Measurements from ENCODE around the gene OSTM1. TPM values are rescaled to one million over a fixed set of nuclear protein-coding genes. Genes with fewer than 3 reads are reported as not detected.

Gene OSTM1
- total and polyA plus RNA-seq, 4 donors = 17.8 to 68.3 (median 31.8) TPM

GRCh38 chr6:108107102-108107501 lies 32.6 kb upstream of the OSTM1 start:
- Histone ChIP-seq H3K4me3 (ENCODE audit: low read length in 2 of 2) (no peak overlapping the region), H3K36me3 (ENCODE audit: control insufficient read depth in 1 of 2, insufficient read depth in 2 of 2, low read length in 1 of 2) (no peaks in the 10 kb centered on the region), H3K9me3 (ENCODE audit: control insufficient read depth, low read length) (no peaks in the 10 kb centered on the region), H3K4me1 (ENCODE audit: control insufficient read depth in 1 of 2, insufficient read depth in 2 of 2, low read length in 2 of 2) (no peaks in the 10 kb centered on the region), H3K27me3 (ENCODE audit: control insufficient read depth in 1 of 2, insufficient read depth in 2 of 2, low read length in 1 of 2) (no peaks in the 10 kb centered on the region), H3K27ac (ENCODE audit: low read depth in 1 of 2, low read length in 2 of 2) (no peak overlapping the region)
- WGBS, 2 donors = 98 to 100% methylated on average over 1 of the region's 1 CpG
- ATAC-seq (ENCODE audit: low FRiP score) = no peak
- DNase-seq = no peak
- intact Hi-C loops (cut with DNase I) = no loop called here

DNA sequence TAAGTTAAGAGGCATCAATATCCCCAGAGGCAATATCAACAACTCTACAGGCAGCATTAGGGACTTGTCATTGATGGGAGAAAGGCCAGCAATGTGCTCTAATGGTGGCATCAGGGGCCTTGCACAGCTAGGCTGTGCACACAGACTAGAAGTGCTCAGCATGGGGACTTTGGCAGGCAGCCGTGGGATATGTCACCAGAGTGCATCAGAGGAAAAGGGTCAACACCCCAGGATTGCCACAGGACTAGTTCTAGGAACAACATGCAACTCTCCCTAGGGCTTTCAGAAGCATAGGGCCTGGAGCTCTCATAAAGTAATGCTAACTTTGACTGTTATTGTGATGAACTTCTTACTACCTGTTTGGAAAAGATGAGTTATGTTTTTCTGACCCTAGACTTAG lies 32.2 kb upstream of the OSTM1 start:
- Histone ChIP-seq H3K36me3 (ENCODE audit: control insufficient read depth in 1 of 2, insufficient read depth in 2 of 2, low read length in 1 of 2) (no peaks in the 10 kb centered on the region), H3K4me3 (ENCODE audit: low read length in 2 of 2) (no peak overlapping the region), H3K27ac (ENCODE audit: low read depth in 1 of 2, low read length in 2 of 2) (no peak overlapping the region), H3K9me3 (ENCODE audit: control insufficient read depth, low read length) (no peaks in the 10 kb centered on the region), H3K27me3 (ENCODE audit: control insufficient read depth in 1 of 2, insufficient read depth in 2 of 2, low read length in 1 of 2) (no peaks in the 10 kb centered on the region), H3K4me1 (ENCODE audit: control insufficient read depth in 1 of 2, insufficient read depth in 2 of 2, low read length in 2 of 2) (no peaks in the 10 kb centered on the region)
- intact Hi-C loops (cut with DNase I) = no loop called here
- DNase-seq (no peak), ATAC-seq (ENCODE audit: low FRiP score) (no peak)
- WGBS, 2 donors = 75 to 78% methylated on average over 1 of the region's 1 CpG

DNA sequence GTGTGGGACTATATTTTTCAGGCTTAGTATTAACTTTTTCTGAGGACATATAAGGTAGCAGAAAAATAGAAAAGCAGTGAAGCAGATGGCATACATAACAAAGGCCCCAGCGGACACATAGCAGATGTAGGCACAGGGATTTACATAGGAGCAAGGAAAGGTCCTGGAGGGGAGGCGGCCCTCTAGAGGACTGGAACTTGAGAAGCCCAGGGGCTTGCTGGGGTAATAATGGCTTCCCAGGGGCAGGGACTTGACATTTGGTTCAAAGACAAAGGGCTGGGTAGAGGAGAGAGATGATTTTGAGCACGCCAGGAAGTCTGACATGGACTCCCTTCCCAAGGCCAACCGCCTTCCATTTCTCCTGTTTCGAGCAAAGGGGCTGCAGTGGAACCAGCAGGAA lies 31.7 kb upstream of the OSTM1 start:
- Histone ChIP-seq H3K4me3 (ENCODE audit: low read length in 2 of 2) (no peak overlapping the region), H3K36me3 (ENCODE audit: control insufficient read depth in 1 of 2, insufficient read depth in 2 of 2, low read length in 1 of 2) (no peaks in the 10 kb centered on the region), H3K27ac (ENCODE audit: low read depth in 1 of 2, low read length in 2 of 2) (no peak overlapping the region), H3K9me3 (ENCODE audit: control insufficient read depth, low read length) (no peaks in the 10 kb centered on the region), H3K27me3 (ENCODE audit: control insufficient read depth in 1 of 2, insufficient read depth in 2 of 2, low read length in 1 of 2) (no peaks in the 10 kb centered on the region), H3K4me1 (ENCODE audit: control insufficient read depth in 1 of 2, insufficient read depth in 2 of 2, low read length in 2 of 2) (no peaks in the 10 kb centered on the region)
- no peak for ATAC-seq (ENCODE audit: low FRiP score)
- WGBS, 2 donors = 95 to 98% methylated on average over 5 of the region's 5 CpGs
- intact Hi-C loops (cut with DNase I) = no loop called here
- no peak for DNase-seq

DNA sequence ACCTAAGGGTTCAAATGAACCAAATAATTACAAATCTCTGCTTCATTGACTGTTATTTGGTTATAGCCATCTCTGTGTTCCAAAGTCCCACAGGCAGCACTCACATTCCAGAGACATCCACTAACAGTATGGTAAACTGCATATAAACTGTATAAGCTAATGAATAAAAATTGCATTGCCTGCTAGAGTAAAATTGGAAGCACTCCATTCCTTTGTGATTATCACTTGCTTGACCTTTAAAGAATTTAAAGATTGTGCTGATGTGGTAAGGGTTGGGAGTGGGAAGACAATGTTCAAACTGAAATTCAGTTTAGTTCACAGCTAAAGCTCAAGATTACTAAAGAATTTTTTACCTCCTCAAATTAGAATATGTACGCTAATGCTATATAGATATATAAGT lies 31.0 kb upstream of the OSTM1 start:
- intact Hi-C loops (cut with DNase I) = no loop called here
- Histone ChIP-seq H3K4me1 (ENCODE audit: control insufficient read depth in 1 of 2, insufficient read depth in 2 of 2, low read length in 2 of 2) (no peaks in the 10 kb centered on the region), H3K36me3 (ENCODE audit: control insufficient read depth in 1 of 2, insufficient read depth in 2 of 2, low read length in 1 of 2) (no peaks in the 10 kb centered on the region), H3K27me3 (ENCODE audit: control insufficient read depth in 1 of 2, insufficient read depth in 2 of 2, low read length in 1 of 2) (no peaks in the 10 kb centered on the region), H3K4me3 (ENCODE audit: low read length in 2 of 2) (no peak overlapping the region), H3K9me3 (ENCODE audit: control insufficient read depth, low read length) (no peaks in the 10 kb centered on the region), H3K27ac (ENCODE audit: low read depth in 1 of 2, low read length in 2 of 2) (no peak overlapping the region)
- WGBS, 2 donors = 91 to 94% methylated on average over 1 of the region's 1 CpG
- ATAC-seq (ENCODE audit: low FRiP score) = no peak
- DNase-seq = no peak

DNA sequence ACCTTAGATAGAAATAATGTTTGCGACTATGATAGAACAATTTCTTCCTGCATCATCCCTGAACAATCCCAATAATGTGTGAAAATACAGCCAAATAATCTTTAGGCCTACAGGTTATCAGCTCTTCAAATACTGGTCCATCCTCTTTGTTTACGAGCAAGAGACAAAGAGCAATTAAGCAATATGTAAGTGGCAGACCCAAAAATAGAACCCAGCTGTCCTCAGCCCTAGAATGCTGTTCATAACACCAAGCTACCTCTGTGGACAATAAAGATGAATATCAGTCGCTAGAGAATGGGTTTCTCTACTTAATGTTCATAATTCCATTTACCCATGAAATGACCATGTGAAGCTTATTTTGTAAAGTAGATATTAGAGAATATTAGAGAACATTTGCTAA lies 28.4 kb upstream of the OSTM1 start:
- Histone ChIP-seq H3K9me3 (ENCODE audit: control insufficient read depth, low read length) (no peaks in the 10 kb centered on the region), H3K27me3 (ENCODE audit: control insufficient read depth in 1 of 2, insufficient read depth in 2 of 2, low read length in 1 of 2) (no peaks in the 10 kb centered on the region), H3K4me3 (ENCODE audit: low read length in 2 of 2) (no peak overlapping the region), H3K27ac (ENCODE audit: low read depth in 1 of 2, low read length in 2 of 2) (no peak overlapping the region), H3K36me3 (ENCODE audit: control insufficient read depth in 1 of 2, insufficient read depth in 2 of 2, low read length in 1 of 2) (no peaks in the 10 kb centered on the region), H3K4me1 (ENCODE audit: control insufficient read depth in 1 of 2, insufficient read depth in 2 of 2, low read length in 2 of 2) (no peaks in the 10 kb centered on the region)
- ATAC-seq (ENCODE audit: low FRiP score) (no peak), DNase-seq (no peak)
- intact Hi-C loops (cut with DNase I) = no loop called here
- WGBS, 2 donors = 89 to 90% methylated on average over 3 of the region's 3 CpGs

- no peaks in the 10 kb centered on the region for H3K4me1 ChIP-seq (ENCODE audit: control insufficient read depth in 1 of 2, insufficient read depth in 2 of 2, low read length in 2 of 2)
- no peak for DNase-seq
- intact Hi-C loops (cut with DNase I) = no loop called here
- ATAC-seq (ENCODE audit: low FRiP score) = no peak
- no peak overlapping the region for H3K27ac ChIP-seq (ENCODE audit: low read depth in 1 of 2, low read length in 2 of 2)
- no peak overlapping the region for H3K4me3 ChIP-seq (ENCODE audit: low read length in 2 of 2)
- H3K27me3 ChIP-seq (ENCODE audit: control insufficient read depth in 1 of 2, insufficient read depth in 2 of 2, low read length in 1 of 2) = no peaks in the 10 kb centered on the region
- WGBS, 2 donors = 74 to 75% methylated on average over 2 of the region's 2 CpGs
- H3K9me3 ChIP-seq (ENCODE audit: control insufficient read depth, low read length) = no peaks in the 10 kb centered on the region
- no peaks in the 10 kb centered on the region for H3K36me3 ChIP-seq (ENCODE audit: control insufficient read depth in 1 of 2, insufficient read depth in 2 of 2, low read length in 1 of 2)
Observed at GRCh38 chr6:108100003-108100402, 25.5 kb upstream of the OSTM1 start.

DNA sequence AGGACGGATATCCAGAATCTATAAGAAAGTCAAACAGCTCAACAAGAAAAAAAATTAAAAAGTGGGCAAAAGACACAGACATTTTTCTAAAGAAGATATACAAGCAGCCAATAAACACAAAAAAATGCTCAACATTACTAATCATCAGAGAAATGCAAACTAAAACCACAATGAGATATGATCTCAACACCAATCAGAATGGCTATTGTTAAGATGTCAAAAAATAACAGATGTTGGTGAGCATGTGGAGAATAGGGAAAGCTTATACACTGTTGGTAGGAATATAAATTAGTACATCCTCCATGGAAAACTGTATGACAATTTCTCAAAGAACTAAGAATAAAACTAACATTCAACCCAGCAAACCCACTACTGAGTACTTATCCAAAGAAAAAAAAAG lies 23.3 kb upstream of the OSTM1 start:
- Histone ChIP-seq H3K4me1 (ENCODE audit: control insufficient read depth in 1 of 2, insufficient read depth in 2 of 2, low read length in 2 of 2) (no peaks in the 10 kb centered on the region), H3K4me3 (ENCODE audit: low read length in 2 of 2) (no peak overlapping the region), H3K9me3 (ENCODE audit: control insufficient read depth, low read length) (no peaks in the 10 kb centered on the region), H3K27ac (ENCODE audit: low read depth in 1 of 2, low read length in 2 of 2) (no peak overlapping the region), H3K27me3 (ENCODE audit: control insufficient read depth in 1 of 2, insufficient read depth in 2 of 2, low read length in 1 of 2) (no peaks in the 10 kb centered on the region), H3K36me3 (ENCODE audit: control insufficient read depth in 1 of 2, insufficient read depth in 2 of 2, low read length in 1 of 2) (no peaks in the 10 kb centered on the region)
- 87 to 89% methylated on average over 1 of the region's 1 CpG for WGBS, 2 donors
- DNase-seq (no peak), ATAC-seq (ENCODE audit: low FRiP score) (no peak)
- intact Hi-C loops (cut with DNase I) = no loop called here

- intact Hi-C loops (cut with DNase I) = no loop called here
- DNase-seq (no peak), ATAC-seq (ENCODE audit: low FRiP score) (no peak)
- Histone ChIP-seq H3K27me3 (ENCODE audit: control insufficient read depth in 1 of 2, insufficient read depth in 2 of 2, low read length in 1 of 2) (no peaks in the 10 kb centered on the region), H3K4me1 (ENCODE audit: control insufficient read depth in 1 of 2, insufficient read depth in 2 of 2, low read length in 2 of 2) (no peaks in the 10 kb centered on the region), H3K27ac (ENCODE audit: low read depth in 1 of 2, low read length in 2 of 2) (no peak overlapping the region), H3K9me3 (ENCODE audit: control insufficient read depth, low read length) (no peaks in the 10 kb centered on the region), H3K4me3 (ENCODE audit: low read length in 2 of 2) (no peak overlapping the region), H3K36me3 (ENCODE audit: control insufficient read depth in 1 of 2, insufficient read depth in 2 of 2, low read length in 1 of 2) (no peaks in the 10 kb centered on the region)
- WGBS, 2 donors = 87% methylated on average over 4 of the region's 4 CpGs
Observed at GRCh38 chr6:108093781-108094300, 19.3 kb upstream of the OSTM1 start.

- intact Hi-C loops (cut with DNase I) = no loop called here
- no peak for ATAC-seq (ENCODE audit: low FRiP score)
- Histone ChIP-seq H3K27ac (ENCODE audit: low read depth in 1 of 2, low read length in 2 of 2) (no peak overlapping the region), H3K4me1 (ENCODE audit: control insufficient read depth in 1 of 2, insufficient read depth in 2 of 2, low read length in 2 of 2) (no peaks in the 10 kb centered on the region), H3K9me3 (ENCODE audit: control insufficient read depth, low read length) (no peaks in the 10 kb centered on the region), H3K36me3 (ENCODE audit: control insufficient read depth in 1 of 2, insufficient read depth in 2 of 2, low read length in 1 of 2) (no peaks in the 10 kb centered on the region), H3K27me3 (ENCODE audit: control insufficient read depth in 1 of 2, insufficient read depth in 2 of 2, low read length in 1 of 2) (no peaks in the 10 kb centered on the region), H3K4me3 (ENCODE audit: low read length in 2 of 2) (no peak overlapping the region)
- DNase-seq = no peak
Observed at GRCh38 chr6:108091288-108091687, 16.7 kb upstream of the OSTM1 start.
